Endometrial microvascular endothelial cells (primary cell): ENCODE measurements around the gene DUSP15. TPM values are rescaled to one million over a fixed set of nuclear protein-coding genes. Genes with fewer than 3 reads are reported as not detected.

ENCODE experiments used
- in situ Hi-C: cut with HindIII; loops from 2 replicates; pipeline ENCODE4 v1.10.0; 2017; ENCODE audit warnings: low sequenced_read_pairs, low pct_unique_long_range_greater_than_20kb; ENCODE audit errors: inconsistent ontology term
- total RNA-seq: library from RNA; depleted of rRNA; stranded (reverse); fragments of >200 nt; gene quantifications from one replicate; pipeline ENCODE4 v1.2.3, GENCODE V29; 2015; ENCODE audit errors: inconsistent ontology term

DUSP15 gene
- total RNA-seq, 1 donor from 2014 or later = not detected

DNA sequence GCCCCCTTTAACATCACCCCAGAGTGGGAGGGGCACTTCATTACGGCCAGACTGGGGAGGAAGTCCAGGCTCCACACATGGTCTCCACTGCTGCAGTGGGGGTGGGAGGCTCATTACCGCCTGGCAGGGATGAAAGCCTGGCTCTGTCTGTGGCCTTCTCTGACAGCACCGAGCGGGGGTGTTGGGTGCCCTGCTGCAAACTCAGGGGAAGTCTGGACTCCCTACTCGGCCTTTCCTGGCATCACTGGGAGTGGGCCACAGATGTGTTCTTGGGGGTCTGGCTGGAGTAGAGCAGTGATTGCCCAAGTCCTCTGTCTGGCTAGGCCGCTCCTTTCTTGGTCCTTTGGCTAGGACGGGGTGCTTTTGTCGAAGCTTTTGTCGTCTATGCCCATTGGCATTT lies 27.2 kb upstream of the DUSP15 start:
- in situ Hi-C loops = no loop called here

DNA sequence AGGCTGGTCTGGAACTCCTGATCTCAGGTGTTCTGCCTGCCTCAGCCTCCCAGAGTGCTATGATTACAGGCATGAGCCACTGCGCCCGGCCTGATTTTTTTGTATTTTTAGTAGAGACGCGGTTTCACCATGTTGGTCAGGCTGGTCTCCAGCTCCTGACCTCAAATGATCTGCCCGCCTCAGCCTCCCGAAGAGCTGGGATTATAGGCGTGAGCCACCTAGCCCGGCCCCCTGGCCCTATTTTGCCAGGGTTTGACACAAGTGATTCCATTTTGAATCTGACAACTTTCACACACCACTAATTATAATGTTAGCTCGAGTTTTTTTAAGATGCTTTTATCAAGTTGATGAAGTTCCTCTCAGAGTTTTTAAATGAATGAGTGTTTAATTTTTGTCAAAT lies 25.7 kb upstream of the DUSP15 start:
- in situ Hi-C loops = no loop called here

DNA sequence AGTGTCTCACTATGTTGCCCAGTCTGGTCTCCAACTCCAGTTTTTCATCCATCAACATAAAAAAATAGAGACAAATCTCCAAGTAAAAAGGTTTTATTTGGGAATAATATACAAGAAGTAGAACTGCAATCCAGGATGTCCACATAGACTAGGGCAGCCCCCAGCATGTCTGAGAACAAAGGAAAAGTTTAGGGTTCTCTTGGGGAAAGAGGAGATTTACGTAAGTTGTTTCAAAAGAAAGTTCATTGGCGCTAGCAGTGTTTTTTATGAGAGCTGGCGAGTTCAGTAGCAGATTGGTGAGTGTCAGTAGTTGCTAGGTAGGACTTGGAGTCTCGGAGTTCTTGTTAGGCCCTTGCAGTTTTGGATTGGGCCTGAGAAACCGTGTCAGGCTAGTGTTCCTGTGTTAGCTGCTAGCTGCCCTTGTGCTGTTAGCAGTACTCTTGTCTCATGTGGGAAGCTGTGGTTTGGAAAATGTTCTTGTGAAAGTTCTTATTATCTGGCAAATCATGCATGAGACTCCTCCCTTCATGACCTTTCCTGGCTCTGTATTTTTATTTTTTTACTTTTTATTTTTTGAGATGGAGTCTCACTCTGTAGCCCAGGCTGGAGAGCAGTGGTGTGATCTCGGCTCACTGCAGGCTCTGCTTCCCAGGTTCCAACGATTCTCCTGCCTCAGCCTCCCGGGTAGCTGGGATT lies 24.8 kb upstream of the DUSP15 start:
- in situ Hi-C loops = no loop called here

GRCh38 chr20:31890646-31891045 lies 20.3 kb upstream of the DUSP15 start:
- in situ Hi-C loops = no loop called here

- in situ Hi-C loops = no loop called here
Measured at GRCh38 chr20:31883829-31884228, 13.5 kb upstream of the DUSP15 start.

DNA sequence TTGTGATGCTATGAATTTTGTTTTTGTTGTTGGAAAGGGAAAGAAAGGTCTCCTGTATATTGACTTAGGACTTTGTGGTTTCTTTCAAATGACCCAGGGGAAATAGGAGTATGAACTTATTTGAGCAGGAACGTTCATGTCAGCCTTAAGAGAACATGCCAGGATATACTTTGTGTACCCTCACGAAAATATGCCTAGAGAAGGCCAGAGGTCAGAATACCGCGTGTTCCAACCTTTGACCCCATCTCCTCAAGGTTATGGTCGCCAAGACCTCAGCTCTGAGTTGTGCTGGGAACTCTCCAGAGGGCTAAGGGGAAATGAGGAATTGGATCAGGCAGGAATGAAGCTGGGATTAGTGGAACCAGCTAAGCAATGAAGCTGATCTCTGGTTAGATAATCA lies 11.6 kb upstream of the DUSP15 start:
- in situ Hi-C loops = no loop called here

- in situ Hi-C loops = no loop called here
Measured at GRCh38 chr20:31879143-31879987, 9.0 kb upstream of the DUSP15 start.

GRCh38 chr20:31877684-31878083 lies 7.4 kb upstream of the DUSP15 start:
- in situ Hi-C loops = no loop called here

DNA sequence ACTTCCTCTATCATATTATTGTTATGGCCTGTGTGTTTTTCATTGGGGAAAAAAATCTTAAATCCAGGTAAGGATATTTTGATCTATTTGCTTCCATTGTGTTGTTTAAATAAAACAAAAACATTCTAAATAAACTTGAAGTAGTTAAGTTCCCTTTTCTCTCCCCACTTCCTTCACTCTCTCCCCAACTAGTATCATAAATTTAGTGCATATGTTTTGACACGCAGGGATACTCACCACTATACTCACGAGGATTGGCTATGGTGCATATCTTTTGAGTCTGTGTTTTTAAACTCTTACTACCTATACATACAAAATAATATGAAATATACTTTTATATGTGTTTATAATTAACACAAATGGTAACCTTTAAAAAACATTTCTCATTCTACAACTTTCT lies 5.3 kb upstream of the DUSP15 start:
- in situ Hi-C loops = no loop called here

- in situ Hi-C loops = no loop called here
Measured at GRCh38 chr20:31872406-31872805, 2.1 kb upstream of the DUSP15 start.

DNA sequence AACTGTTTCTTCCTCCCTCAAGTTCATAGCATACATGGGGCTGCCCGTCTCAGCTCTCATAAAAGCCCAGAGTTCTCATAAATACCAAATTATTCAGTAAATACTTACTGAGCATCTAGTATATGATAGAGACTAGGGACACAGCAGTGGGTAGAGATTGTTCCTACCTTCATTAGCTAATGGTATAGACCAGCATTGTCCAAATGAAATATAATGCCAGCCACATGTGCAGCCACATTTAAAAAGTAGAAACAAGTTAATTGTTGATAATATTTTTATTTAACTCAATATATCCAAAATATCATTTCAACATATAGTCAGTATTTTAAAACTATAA lies 1.3 kb upstream of the DUSP15 start:
- in situ Hi-C loops = no loop called here

DNA sequence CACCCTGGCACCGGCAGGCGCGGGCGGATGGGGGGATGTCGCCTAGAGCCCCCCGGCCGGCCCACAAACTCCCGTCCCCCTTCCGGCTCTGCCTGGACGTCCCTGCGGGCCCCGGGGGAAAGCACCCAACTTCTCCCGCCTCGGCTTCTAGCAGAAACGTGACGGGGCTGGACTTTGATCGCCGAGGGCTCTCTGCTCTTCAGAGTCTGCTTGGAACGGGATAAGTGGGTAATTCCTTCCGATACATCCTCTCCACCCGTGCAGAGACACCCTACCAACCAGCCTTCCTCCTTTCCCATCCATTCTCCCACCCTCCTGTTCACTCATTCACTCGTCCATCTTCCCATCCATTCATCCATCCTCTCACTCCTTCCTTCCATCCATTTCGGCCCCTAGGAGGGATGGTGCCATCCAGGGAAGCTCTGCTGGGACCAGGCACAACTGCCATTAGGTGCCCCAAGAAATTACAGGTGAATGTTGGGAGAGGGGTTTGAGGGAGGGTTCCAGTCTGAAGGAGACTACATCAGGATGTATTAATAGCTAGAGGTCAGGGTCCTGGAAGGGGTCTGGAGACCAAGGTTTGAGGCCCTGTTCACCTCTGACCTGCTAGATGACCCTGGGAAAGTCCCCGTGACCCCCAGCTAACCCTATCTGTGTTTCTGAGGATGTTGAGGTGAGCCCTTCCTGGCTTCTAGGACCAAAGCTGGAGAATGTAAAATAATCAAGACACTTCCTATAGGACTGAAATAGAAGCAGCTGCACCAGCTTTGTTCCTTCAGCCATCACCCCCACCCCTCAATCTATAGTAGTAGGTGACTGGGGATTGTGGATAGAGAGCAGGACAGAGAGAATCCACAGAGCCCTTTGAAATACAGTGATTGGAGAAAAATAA lies 645 bp upstream of the DUSP15 start:
- in situ Hi-C loops = no loop called here

DNA sequence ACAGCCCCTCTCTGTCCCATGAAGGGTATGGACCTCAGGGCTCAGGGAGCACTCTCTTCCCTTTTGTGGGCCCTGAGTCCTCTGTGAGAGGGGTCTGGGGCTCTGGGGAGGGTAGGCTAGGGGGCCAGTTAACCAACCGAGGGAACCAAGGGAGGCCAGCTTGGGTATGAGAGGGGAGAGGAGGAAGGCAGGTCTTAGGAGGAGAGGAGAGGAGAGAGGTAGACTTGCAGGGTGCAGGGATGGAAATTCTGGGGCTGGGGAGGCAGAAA lies 720 bp downstream of the DUSP15 start:
- in situ Hi-C loops = no loop called here

DNA sequence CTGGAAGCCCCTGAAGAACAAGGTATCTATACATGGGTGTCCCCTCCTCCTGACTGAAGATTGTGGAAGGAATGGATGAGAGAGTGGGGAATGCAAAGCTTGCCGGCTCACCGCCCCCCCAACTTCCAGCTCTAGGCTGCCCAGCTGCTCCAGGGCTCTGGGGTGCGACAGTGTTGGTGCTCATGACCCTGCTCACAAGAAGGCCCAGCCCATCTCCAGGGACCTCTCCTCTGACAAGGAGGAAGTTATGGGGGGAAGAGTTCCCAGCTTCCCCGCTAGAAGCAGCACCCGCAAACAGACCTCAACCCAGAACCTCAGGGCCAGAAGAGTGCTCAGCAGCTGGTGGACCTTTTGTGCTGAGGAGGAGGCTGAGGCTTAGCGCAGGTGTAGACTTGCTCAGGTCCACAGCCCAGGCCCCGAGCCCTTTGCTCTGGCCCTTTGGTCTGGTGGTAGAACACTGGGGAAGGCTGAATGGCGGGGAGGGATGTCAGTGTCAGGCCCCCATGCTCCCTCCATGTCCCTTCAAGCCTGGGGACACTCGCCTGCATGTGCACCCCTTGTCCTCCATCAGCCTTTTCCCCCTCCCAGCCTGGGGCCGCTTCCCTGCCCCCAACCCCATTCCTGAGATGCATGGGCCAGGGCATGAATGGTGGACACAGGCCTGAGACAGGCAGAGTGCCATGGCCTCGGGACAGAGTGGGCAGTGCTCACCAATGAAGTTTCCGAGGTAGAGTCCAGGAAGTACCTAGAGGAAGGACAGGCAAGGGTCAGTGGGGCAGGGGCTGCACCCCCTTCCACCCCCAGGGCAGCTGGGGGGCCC lies 1.3 kb downstream of the DUSP15 start:
- in situ Hi-C loops = no loop called here

GRCh38 chr20:31866221-31866620 lies 4.1 kb downstream of the DUSP15 start:
- in situ Hi-C loops = no loop called here

DNA sequence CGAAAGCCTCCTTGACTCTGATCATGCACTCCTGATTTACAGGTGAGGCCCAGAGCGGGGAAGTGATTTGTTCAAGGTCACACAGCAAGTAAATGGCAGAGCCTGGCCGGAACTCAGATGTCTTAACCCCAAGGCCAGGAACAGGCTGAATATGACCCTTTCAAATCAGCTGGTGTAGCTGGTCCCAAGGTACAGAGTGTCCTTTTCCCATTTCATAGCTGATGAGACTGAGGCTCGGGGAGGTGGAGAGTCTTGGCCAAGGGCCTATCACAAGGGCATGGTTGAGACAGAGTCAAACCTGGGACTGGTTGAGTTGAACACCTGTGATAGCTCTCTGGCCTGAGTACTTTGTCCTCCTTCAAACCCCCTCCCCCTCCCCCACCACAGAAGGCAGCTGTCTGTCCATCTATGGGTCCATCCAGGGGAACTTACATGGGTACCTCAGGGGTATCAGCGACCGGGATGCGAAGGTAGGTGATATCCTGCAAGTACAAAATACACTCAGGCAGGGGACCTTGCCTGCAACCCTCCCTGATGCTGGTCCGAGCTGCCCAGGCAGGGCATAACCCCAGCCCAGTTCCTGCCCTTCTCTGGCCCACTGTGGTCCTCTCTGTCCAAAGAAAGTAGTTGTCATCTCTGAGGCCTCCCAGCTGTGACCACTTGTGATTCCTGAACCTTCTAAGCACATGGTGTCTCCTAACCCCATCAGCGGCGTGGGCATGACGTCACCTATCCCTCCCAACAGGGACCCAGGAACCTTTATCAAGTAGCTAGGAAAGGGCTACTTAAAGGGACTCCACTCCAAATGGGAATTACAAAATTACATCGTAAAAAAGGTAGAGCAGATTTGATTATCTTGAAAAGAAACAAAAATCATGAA lies 5.6 kb downstream of the DUSP15 start:
- in situ Hi-C loops = no loop called here

DNA sequence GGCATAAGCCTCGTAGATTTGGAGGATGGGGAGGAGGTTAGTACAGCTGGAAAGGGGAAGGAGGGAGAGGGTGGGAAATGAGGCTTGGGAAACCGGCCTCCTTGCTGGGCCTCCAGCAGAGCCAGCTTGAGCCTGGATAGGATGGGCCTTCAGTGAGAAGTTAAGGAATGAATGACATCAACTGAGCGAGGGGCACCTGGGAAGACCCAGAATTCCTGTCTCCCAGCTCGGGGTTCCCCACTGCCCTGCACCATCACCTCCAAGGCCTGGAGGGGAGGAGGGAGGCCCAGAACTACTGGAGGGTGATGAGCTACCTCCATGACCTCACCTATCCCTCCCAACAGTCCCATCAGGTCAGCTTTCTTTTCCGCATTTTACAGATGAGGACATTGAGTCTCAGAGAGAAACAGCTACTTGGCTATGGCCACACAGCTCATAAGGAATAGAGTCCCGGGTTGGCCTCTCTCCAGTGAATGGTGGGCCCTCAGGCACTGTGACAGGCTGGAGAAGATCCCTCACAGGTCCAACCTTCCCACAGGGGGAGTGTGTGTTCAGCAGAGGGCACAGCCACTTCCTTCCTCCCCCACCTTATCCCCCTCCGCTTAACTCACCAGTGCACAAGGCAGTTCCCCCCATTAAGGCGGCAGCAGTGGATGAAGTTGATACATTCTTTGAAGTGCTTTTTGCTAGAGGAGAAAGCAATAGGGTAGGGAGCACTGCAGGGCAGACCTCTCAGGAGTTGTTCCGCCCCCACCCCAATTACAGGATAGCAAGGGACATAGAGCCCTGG lies 6.8 kb downstream of the DUSP15 start:
- in situ Hi-C loops = no loop called here
